PC-3 (cell line): ENCODE data around the gene SAP30.

Source experiments
- CTCF ChIP-seq: fragments of 300-600 bp; sonication (generic); conservative IDR thresholded peaks from 2 replicates; pipeline ENCODE4 v1.5.1; 2017; ENCODE audit warnings: antibody characterized with exemption, low read depth, mild to moderate bottlenecking, low read length
- EZH2 ChIP-seq: fragments of 300-600 bp; sonication (generic); IDR thresholded peaks from one replicate; pipeline ENCODE4 v1.6.1; 2017; ENCODE audit warnings: antibody characterized with exemption, mild to moderate bottlenecking, low read length; ENCODE audit not compliant: unreplicated experiment
- EZH2phosphoT487 ChIP-seq: fragments of 300-600 bp; sonication (generic); IDR thresholded peaks from 2 replicates; pipeline ENCODE4 v1.6.1; 2018; ENCODE audit warnings: mild to moderate bottlenecking, antibody characterized with exemption, low read length, borderline replicate concordance

GRCh38 chr4:173328236-173328901, 42.4 kb upstream of the SAP30 start:
- TF ChIP-seq CTCF (no peak), EZH2phosphoT487 (no peak), EZH2 (no peak)
